ENCODE measurements around the gene TXNDC11.

Gene TXNDC11

GRCh38 chr16:11748404-11749254 lies 6.0 kb upstream of the TXNDC11 start:
- no peak for DNase-seq

- DNase-seq, result no peak
Measured at GRCh38 chr16:11747949-11748403, 5.3 kb upstream of the TXNDC11 start.

GRCh38 chr16:11744075-11744470 lies 1.4 kb upstream of the TXNDC11 start:
- DNase-seq, result no peak

- peak; percentile 83 for DNase-seq
Measured at GRCh38 chr16:11743308-11744074, 834 bp upstream of the TXNDC11 start.

GRCh38 chr16:11742093-11742535 lies 543 bp downstream of the TXNDC11 start:
- DNase-seq, result no peak

GRCh38 chr16:11740567-11740966 lies 2.1 kb downstream of the TXNDC11 start:
- no peak for DNase-seq

- DNase-seq, result no peak
Measured at GRCh38 chr16:11738742-11739544, 3.7 kb downstream of the TXNDC11 start.

GRCh38 chr16:11737713-11738112 lies 4.9 kb downstream of the TXNDC11 start:
- no peak for DNase-seq

GRCh38 chr16:11736903-11737302 lies 5.8 kb downstream of the TXNDC11 start:
- DNase-seq, result no peak

- DNase-seq, result no peak
Measured at GRCh38 chr16:11735787-11736186, 6.9 kb downstream of the TXNDC11 start.

GRCh38 chr16:11734653-11735043 lies 8.0 kb downstream of the TXNDC11 start:
- DNase-seq, result no peak

GRCh38 chr16:11734025-11734652 lies 8.5 kb downstream of the TXNDC11 start:
- no peak for DNase-seq

- no peak for DNase-seq
Measured at GRCh38 chr16:11731222-11731621, 11.4 kb downstream of the TXNDC11 start.

GRCh38 chr16:11729787-11730186 lies 12.9 kb downstream of the TXNDC11 start:
- no peak for DNase-seq

GRCh38 chr16:11727796-11728543 lies 14.7 kb downstream of the TXNDC11 start:
- no peak for DNase-seq

- DNase-seq, result no peak
Measured at GRCh38 chr16:11726008-11726407, 16.6 kb downstream of the TXNDC11 start.

- DNase-seq, result no peak
Measured at GRCh38 chr16:11725457-11725856, 17.2 kb downstream of the TXNDC11 start.

- DNase-seq, result no peak
Measured at GRCh38 chr16:11722468-11722808, 20.2 kb downstream of the TXNDC11 start.

- no peak for DNase-seq
Measured at GRCh38 chr16:11721781-11722467, 20.7 kb downstream of the TXNDC11 start.

- DNase-seq, result no peak
Measured at GRCh38 chr16:11719762-11720161, 22.9 kb downstream of the TXNDC11 start.

GRCh38 chr16:11719171-11719570 lies 23.5 kb downstream of the TXNDC11 start:
- no peak for DNase-seq

Data from CD4-positive, alpha-beta T cell treated with Interleukin-15 for 1 hour (primary cell).